GM19035 (cell line): ENCODE measurements around the gene HOXB3.

Source experiments
- ATAC-seq: cut with Tn5 transposase; IDR thresholded peaks from one replicate; pipeline ENCODE4 v1.9.1; 2021; ENCODE audit not compliant: unreplicated experiment

Gene HOXB3

GRCh38 chr17:48600244-48601098 is 10.4 kb upstream of the HOXB3 start:
- ATAC-seq, result no peak

DNA sequence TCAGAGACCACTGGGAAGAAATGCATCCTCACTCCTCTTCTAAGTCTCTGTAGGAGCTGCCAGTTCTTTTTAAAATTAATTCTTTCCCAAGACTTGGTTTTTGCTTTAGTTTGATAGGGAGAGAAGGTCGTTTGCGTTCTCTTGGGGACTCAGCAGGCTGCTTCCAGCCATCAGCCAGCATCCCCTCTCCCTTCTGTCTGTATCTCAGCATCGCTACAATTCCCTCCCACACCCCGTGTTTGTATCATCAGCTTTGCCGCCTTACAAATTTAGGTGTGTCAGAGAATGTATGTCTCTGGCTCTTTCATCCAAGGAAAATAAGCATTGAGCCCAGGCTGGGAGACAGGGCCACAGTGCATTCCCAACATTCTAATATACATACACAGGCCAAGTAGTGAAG is 9.3 kb upstream of the HOXB3 start:
- ATAC-seq, result no peak

GRCh38 chr17:48598736-48599135 is 8.7 kb upstream of the HOXB3 start:
- no peak for ATAC-seq

GRCh38 chr17:48597778-48598631 is 8.0 kb upstream of the HOXB3 start:
- no peak for ATAC-seq

DNA sequence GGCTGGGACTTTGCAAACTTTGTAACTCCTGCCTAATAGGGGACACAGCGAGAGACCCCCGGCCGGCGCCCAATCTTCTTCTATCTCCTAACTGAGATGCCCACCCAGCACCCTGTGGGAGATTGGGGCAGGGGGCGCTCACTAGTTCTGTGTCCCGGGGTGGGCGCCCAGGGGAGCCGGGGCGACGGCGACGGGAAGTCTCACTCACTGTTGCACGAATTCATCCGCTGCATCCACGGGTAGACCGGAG is 7.4 kb upstream of the HOXB3 start:
- ATAC-seq, result no peak

- ATAC-seq, result no peak
These were observed 6.9 kb upstream of the HOXB3 start for GRCh38 chr17:48596735-48597527.

DNA sequence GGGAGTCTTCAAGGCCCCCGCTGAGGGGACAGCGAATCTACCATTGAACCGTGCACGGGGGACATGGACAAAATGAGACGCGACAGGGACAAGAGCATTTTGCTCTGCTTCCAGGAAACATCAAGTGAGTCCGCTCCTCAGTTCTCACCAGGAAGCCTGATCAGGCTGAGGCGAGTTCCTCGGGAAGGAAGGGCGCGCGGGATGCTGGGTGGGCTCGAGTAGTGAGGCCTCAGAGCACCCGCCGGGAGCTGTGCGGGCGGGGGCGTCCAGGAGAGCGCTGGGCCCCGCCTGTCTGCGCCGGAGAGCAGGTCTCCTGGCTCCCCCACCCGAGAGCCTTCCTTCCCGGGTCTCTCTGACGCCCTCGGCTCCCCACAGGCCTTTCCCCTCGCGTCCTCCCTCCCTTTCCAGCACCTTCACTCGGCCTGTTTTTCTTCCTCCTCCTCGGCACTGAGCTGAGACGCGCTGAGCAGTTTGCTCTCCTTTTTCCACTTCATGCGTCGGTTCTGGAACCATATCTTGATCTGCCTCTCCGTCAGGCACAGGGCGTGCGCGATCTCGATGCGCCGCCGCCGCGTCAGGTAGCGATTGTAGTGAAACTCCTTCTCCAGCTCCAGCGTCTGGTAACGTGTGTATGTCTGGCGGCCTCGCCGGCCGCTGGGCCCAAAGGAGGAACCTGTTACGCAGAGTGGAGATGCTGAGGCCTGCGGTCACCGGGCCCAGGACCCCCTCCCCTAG is 6.1 kb upstream of the HOXB3 start:
- no peak for ATAC-seq

DNA sequence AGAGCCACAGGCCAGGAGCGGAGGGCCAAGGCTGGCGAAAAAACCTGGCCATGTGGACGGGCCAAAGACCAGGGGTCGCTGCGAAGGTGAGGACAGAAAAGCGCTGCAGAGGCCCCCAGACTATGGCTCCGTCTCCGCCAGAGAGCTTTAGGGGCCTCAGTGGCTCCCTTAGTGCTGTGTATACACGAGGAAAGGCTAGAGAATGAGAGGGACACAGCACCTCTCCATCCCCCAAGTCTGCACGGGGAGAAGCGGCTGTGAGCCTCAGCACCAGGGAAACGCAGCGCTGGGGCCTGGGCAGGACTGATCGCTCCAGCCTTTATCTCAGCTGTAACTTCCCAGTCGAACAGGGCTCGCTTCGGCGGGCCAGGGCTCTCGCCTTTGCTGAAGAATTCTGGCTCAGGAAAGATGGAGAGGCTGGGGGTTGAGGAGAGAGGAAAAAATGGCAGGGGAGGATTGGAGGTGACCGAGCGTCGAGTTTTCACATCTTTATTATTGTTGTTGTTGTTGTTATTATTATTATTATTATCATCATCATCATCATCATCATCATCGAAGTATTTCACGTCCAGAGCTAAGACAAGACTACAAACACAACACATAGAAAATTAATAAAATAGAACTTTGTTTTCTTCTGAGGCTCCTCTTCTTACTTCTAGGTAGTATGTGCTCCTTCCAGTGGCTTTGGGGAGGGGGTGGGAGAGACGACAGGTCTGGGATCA is 5.4 kb upstream of the HOXB3 start:
- ATAC-seq, result no peak

GRCh38 chr17:48594538-48595277 is 4.7 kb upstream of the HOXB3 start:
- no peak for ATAC-seq

DNA sequence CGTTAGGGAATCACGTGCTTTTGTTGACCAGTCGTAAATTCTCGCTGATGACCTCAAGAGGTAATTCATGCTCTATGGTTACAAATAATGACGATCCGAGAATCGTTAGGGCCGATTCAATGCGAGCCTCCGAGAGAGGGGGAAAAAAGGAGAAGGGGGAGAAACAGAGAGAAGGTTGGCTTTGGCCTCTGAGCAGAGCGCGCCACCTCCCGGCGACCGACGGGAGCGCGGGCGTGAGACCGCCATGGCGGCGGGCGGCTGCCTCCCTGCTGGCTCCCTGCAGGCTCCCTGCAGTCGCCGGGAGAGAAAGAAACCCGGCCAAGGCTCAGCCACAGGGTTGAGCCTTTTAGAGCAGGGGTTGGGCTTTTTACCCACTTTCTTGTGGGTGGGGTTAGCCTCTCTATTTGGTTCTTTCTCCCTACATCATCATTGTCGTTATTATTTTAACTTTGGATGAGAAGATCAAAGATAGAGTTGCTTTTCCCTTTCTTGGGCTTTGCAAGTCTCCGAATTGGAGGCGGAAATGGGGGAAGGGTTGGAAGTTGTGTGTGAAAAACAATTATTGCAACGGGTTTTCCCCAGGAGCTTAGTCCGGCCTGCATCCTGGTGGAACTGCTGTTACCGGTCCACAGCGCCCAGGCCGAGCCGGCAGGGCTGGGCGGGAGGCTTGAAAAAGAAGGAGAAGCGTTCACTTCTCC is 3.9 kb upstream of the HOXB3 start:
- ATAC-seq, result peak; percentile 54

GRCh38 chr17:48593126-48593829 is 3.2 kb upstream of the HOXB3 start, which contains the start of gene HOXB5:
Gene HOXB5 (minus strand): TSS chr17:48593779. CDS start chr17:48593682, 97 bp downstream.
- ATAC-seq, result no peak

- no peak for ATAC-seq
These were observed 2.5 kb upstream of the HOXB3 start for GRCh38 chr17:48592577-48592976.

DNA sequence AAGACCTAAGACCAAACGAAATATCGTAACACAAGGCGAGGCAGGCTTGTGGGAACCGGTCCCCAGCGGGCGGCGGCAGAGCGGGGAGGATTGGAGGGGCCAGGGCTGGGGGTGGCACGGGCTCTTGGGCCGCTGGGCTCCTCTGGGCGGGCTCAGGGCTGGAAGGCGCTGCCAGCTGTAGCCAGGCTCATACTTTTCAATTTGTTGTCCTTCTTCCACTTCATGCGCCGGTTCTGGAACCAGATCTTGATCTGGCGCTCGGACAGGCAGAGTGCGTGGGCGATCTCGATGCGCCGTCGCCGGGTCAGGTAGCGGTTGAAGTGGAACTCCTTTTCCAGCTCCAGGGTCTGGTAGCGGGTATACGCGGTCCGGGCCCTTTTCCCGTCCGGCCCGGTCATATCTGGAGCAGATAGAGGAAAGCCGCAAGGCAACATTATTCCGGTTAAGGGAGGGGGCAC is 2.0 kb upstream of the HOXB3 start:
- ATAC-seq, result no peak

DNA sequence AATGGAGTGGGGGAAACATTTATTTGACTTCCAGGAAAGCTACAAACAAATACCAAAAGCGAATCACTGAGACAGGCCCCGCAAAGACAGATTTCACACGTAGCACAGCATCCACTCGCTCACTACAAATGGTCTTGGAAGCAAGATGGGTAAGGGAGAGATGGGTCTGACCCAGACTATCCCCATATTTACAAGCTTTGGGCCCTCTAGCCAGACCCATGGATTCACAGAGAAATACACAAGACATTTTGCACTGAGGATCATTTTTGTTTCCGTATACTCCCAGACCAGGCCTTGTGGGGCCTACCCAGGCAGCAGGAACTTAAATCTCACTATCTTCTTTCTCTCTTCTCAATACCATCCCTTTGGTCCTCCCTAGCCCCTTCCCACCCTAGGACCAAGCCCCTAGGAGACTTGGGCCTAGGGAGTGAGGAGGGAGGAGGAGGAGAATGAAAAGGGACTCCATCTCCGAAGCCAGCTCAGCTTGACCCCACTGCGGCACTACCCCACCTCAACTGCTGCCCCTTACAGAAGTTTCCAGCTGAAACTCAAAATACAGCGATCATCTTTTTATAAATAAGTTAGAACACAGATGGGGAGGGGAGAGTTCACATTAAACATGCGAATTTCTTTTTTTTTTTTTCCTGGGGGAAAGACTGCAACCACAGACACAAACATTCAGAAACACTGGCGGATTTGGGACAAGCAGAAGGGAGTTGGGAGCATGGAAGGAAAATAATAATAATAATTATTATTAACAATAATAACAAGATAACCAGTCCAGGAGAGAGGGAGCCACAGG is 1.4 kb upstream of the HOXB3 start:
- ATAC-seq, result no peak

GRCh38 chr17:48590607-48591161 is 643 bp upstream of the HOXB3 start:
- no peak for ATAC-seq

DNA sequence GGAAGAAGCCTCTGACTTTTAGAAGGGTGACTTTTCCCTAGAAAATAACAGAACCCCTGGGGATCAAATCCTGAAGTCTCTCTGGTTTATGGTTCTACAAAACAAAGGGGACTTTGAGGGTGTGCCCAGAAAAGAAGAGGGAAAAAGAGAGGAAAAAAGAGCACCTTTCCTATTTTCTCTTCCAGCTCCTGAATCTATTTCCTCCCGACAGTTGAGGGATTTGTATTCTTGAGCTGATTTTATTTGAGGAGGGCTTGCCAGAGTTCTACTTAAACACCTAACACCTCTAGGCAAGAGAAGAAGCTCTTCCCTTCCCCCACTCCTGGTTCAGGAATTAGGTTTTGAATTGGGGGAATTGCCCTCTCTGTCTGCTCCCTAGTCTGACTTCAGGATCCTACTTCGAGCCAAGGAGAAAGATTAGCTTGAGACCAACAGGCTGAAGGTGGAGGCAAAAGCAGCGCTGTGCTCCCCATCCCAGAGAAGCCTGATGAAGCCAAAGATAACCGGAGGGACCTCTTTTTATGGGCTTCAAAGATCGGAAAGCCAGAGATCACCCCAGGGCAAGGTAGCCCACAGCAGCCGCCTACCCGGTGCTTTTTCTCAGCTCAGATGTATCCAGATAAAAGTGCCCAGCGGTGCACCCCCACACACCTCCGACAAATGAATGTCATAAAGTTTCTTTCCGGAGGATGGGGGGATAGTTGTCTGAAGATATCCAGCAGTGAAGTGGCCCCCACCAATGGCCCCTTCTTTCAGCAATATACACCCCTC is 796 bp downstream of the HOXB3 start:
- no peak for ATAC-seq
